NT2/D1 (cell line): ENCODE measurements around the gene CLMN.
"Not testable (repeated sequence)": the region's sequence is repeated elsewhere in the genome, so short reads cannot be mapped to it uniquely, and the experiment has no call there.

ENCODE experiments used
- DNase-seq: peaks from one replicate; pipeline ENCODE4 v3.0.0-alpha.2; 2011; ENCODE audit warnings: low read depth, low spot score
- H3K27me3 ChIP-seq: 2 replicates; pipeline ENCODE4 v1.6.0; 2011; ENCODE audit warnings: mild to moderate bottlenecking; ENCODE audit not compliant: insufficient read length, insufficient read depth
- H3K36me3 ChIP-seq: 2 replicates; pipeline ENCODE4 v1.6.1; 2011; ENCODE audit warnings: mild to moderate bottlenecking, low read length, mixed read lengths; ENCODE audit not compliant: insufficient read depth, insufficient read length
- H3K4me1 ChIP-seq: 2 replicates; pipeline ENCODE4 v1.5.1; 2011; ENCODE audit not compliant: insufficient read depth, insufficient read length
- H3K4me3 ChIP-seq: 2 replicates; pipeline ENCODE4 v1.5.1; 2011; ENCODE audit warnings: low read depth; ENCODE audit not compliant: insufficient read length
- H3K9ac ChIP-seq: 2 replicates; pipeline ENCODE4 v1.6.0; 2011; ENCODE audit warnings: low read depth; ENCODE audit not compliant: insufficient read length
- H3K9me3 ChIP-seq: 2 replicates; pipeline ENCODE4 v1.5.1; 2011; ENCODE audit warnings: mild to moderate bottlenecking, low read length; ENCODE audit not compliant: insufficient read depth
- SUZ12 ChIP-seq: IDR thresholded peaks from 2 replicates; pipeline ENCODE4 v1.6.1; 2011; ENCODE audit not compliant: insufficient read length, insufficient read depth; ENCODE audit errors: extremely low read depth
- YY1 ChIP-seq: IDR thresholded peaks from 2 replicates; pipeline ENCODE4 v1.6.1; 2011; ENCODE audit not compliant: insufficient read length, insufficient read depth
- ZNF274 ChIP-seq: IDR thresholded peaks from 2 replicates; pipeline ENCODE4 v1.6.1; 2011; ENCODE audit warnings: mild to moderate bottlenecking, low read depth, low read length

Gene CLMN

GRCh38 chr14:95183532-95184412 lies 135.9 kb downstream of the CLMN start:
- no peak overlapping the region for H3K4me3 ChIP-seq
- TF ChIP-seq ZNF274 (no peak), SUZ12 (no peak), YY1 (no peak)
- H3K36me3 ChIP-seq = no peaks in the 10 kb centered on the region
- no peak for DNase-seq
- no peaks in the 10 kb centered on the region for H3K27me3 ChIP-seq
- H3K4me1 ChIP-seq = no peaks in the 10 kb centered on the region
- H3K9me3 ChIP-seq = 0 out of 2 replicates have a peak, but pooled peaks cover 4% of the 10 kb centered on the region
- H3K9ac ChIP-seq = no peak overlapping the region

- 0 out of 2 replicates have a peak, but pooled peaks cover 4% of the 10 kb centered on the region for H3K9me3 ChIP-seq
- no peaks in the 10 kb centered on the region for H3K27me3 ChIP-seq
- no peak for TF ChIP-seq ZNF274
- TF ChIP-seq YY1 = no peak
- no peaks in the 10 kb centered on the region for H3K36me3 ChIP-seq
- no peak overlapping the region for H3K4me3 ChIP-seq
- no peaks in the 10 kb centered on the region for H3K4me1 ChIP-seq
- H3K9ac ChIP-seq = no peak overlapping the region
- DNase-seq = no peak
Observed at GRCh38 chr14:95183082-95183481, 136.6 kb downstream of the CLMN start.

GRCh38 chr14:95182379-95182778 lies 137.3 kb downstream of the CLMN start:
- no peak for DNase-seq
- H3K9ac ChIP-seq = no peak overlapping the region

GRCh38 chr14:95180966-95181741 lies 138.6 kb downstream of the CLMN start:
- Histone ChIP-seq H3K4me1 (no peaks in the 10 kb centered on the region), H3K9ac (no peak overlapping the region), H3K27me3 (no peaks in the 10 kb centered on the region), H3K4me3 (no peak overlapping the region), H3K9me3 (no peaks in the 10 kb centered on the region), H3K36me3 (no peaks in the 10 kb centered on the region)
- no peak for TF ChIP-seq ZNF274
- DNase-seq = no peak

More at GRCh38 chr14:95182379-95182778, 137.3 kb downstream of the CLMN start:
- Histone ChIP-seq H3K36me3 (no peaks in the 10 kb centered on the region), H3K4me3 (no peak overlapping the region), H3K9me3 (no peaks in the 10 kb centered on the region), H3K27me3 (no peaks in the 10 kb centered on the region), H3K4me1 (no peaks in the 10 kb centered on the region)
- TF ChIP-seq SUZ12 (no peak), ZNF274 (no peak), YY1 (no peak)

- not testable (repeated sequence) for H3K9me3 ChIP-seq
Observed at GRCh38 chr14:95175670-95176069, 144.0 kb downstream of the CLMN start.

GRCh38 chr14:95174184-95174792 lies 145.4 kb downstream of the CLMN start:
- DNase-seq = no peak
- H3K27me3 ChIP-seq = no peaks in the 10 kb centered on the region
- no peak overlapping the region for H3K4me3 ChIP-seq
- no peaks in the 10 kb centered on the region for H3K36me3 ChIP-seq
- H3K9ac ChIP-seq = no peak overlapping the region
- TF ChIP-seq ZNF274 = no peak
- TF ChIP-seq SUZ12 = no peak
- no peaks in the 10 kb centered on the region for H3K9me3 ChIP-seq
- H3K4me1 ChIP-seq = no peaks in the 10 kb centered on the region

More at GRCh38 chr14:95175670-95176069, 144.0 kb downstream of the CLMN start:
- not testable (repeated sequence) for H3K4me3 ChIP-seq, H3K4me1 ChIP-seq, DNase-seq, H3K36me3 ChIP-seq, H3K27me3 ChIP-seq, H3K9ac ChIP-seq

- no peak for TF ChIP-seq YY1
- no peak for TF ChIP-seq SUZ12
- no peak for TF ChIP-seq ZNF274
- Histone ChIP-seq H3K9me3 (no peaks in the 10 kb centered on the region), H3K9ac (no peak overlapping the region), H3K36me3 (no peaks in the 10 kb centered on the region), H3K4me1 (no peaks in the 10 kb centered on the region), H3K4me3 (no peak overlapping the region), H3K27me3 (no peaks in the 10 kb centered on the region)
- no peak for DNase-seq
Observed at GRCh38 chr14:95173518-95173917, 146.2 kb downstream of the CLMN start.
